ENCODE results near the gene SYNDIG1.

Gene SYNDIG1

DNA sequence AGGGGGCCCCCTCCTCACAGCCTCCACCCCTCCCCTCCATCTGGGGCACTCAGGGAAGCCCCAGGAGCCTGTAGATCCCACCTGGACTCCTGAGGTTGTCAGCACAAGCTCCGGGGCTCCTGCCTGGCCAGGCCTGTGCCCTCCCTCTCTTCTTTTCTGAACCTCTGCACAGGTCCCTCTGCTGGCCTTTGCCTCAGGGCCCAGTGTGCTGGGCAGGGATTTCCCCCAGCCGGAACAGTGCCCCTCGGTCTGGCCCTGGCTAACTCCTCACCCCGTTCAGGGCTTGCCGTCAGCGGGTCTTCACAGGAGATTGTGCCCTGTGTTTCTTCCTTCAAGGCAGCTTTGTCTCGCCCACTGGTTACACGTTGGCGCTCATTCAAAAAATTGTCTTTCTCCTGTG is 64.9 kb downstream of the SYNDIG1 start:
- TF ChIP-seq, protein P1, sequence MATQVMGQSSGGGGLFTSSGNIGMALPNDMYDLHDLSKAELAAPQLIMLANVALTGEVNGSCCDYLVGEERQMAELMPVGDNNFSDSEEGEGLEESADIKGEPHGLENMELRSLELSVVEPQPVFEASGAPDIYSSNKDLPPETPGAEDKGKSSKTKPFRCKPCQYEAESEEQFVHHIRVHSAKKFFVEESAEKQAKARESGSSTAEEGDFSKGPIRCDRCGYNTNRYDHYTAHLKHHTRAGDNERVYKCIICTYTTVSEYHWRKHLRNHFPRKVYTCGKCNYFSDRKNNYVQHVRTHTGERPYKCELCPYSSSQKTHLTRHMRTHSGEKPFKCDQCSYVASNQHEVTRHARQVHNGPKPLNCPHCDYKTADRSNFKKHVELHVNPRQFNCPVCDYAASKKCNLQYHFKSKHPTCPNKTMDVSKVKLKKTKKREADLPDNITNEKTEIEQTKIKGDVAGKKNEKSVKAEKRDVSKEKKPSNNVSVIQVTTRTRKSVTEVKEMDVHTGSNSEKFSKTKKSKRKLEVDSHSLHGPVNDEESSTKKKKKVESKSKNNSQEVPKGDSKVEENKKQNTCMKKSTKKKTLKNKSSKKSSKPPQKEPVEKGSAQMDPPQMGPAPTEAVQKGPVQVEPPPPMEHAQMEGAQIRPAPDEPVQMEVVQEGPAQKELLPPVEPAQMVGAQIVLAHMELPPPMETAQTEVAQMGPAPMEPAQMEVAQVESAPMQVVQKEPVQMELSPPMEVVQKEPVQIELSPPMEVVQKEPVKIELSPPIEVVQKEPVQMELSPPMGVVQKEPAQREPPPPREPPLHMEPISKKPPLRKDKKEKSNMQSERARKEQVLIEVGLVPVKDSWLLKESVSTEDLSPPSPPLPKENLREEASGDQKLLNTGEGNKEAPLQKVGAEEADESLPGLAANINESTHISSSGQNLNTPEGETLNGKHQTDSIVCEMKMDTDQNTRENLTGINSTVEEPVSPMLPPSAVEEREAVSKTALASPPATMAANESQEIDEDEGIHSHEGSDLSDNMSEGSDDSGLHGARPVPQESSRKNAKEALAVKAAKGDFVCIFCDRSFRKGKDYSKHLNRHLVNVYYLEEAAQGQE (IDR thresholded peaks at IDR 0.05; ENCODE audit: insufficient replicate concordance, low read depth) = no peak
- no peak for TF ChIP-seq GABPA (IDR thresholded peaks at IDR 0.05; ENCODE audit: low read depth)
- no peak for TF ChIP-seq SPI1 (IDR thresholded peaks at IDR 0.05; ENCODE audit: borderline replicate concordance, low read depth)
- no peak for TF ChIP-seq CTCF (IDR thresholded peaks at IDR 0.05; ENCODE audit: insufficient read depth, low read length)
- TF ChIP-seq POLR2AphosphoS5 (IDR thresholded peaks at IDR 0.05; ENCODE audit: low read depth) = no peak
- Histone ChIP-seq H3K27ac (replicated peaks) (no peak overlapping the region), H3K27me3 (ENCODE audit: insufficient read depth, poor library complexity, severe bottlenecking) (no peaks in the 10 kb centered on the region), H3K4me3 (replicated peaks; ENCODE audit: insufficient read depth, low read length) (no peak overlapping the region)
- no peak for DNase-seq (ENCODE audit: low read depth in 1 of 2, low spot score in 1 of 2)

- Histone ChIP-seq H3K27me3 (ENCODE audit: insufficient read depth, poor library complexity, severe bottlenecking) (peaks cover 6% of the 10 kb centered on the region), H3K27ac (replicated peaks) (no peak overlapping the region), H3K4me3 (replicated peaks; ENCODE audit: insufficient read depth, low read length) (no peak overlapping the region)
- no peak for DNase-seq (ENCODE audit: low read depth in 1 of 2, low spot score in 1 of 2)
- TF ChIP-seq CTCF (IDR thresholded peaks at IDR 0.05; ENCODE audit: insufficient read depth, low read length) (no peak), GABPA (IDR thresholded peaks at IDR 0.05; ENCODE audit: low read depth) (no peak), SPI1 (IDR thresholded peaks at IDR 0.05; ENCODE audit: borderline replicate concordance, low read depth) (no peak), POLR2AphosphoS5 (IDR thresholded peaks at IDR 0.05; ENCODE audit: low read depth) (no peak)
- TF ChIP-seq, protein P1 (IDR thresholded peaks at IDR 0.05; ENCODE audit: insufficient replicate concordance, low read depth) = no peak
Measured at GRCh38 chr20:24535941-24536730, 66.7 kb downstream of the SYNDIG1 start.

DNA sequence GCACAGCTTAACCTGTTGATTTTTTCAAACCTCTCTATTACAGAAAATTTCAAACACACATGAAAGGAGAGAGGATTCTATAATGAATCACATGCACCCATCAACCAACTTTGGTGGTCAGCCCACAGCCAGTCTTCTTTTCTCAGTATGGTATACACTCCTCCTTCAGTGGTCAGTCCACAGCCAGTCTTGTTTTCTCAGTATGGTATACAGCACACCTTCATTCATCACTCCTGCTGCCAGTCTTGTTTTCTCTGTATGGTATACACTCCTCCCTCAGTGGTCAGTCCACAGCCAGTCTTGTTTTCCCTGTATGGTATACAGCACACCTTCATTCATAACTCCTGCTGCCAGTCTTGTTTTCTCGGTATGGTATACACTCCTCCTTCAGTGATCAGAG is 67.8 kb downstream of the SYNDIG1 start:
- DNase-seq (ENCODE audit: low read depth in 1 of 2, low spot score in 1 of 2) = no peak
- H3K27ac ChIP-seq (replicated peaks) = no peak overlapping the region
- H3K4me3 ChIP-seq (replicated peaks; ENCODE audit: insufficient read depth, low read length) = no peak overlapping the region
- peaks cover 6% of the 10 kb centered on the region for H3K27me3 ChIP-seq (ENCODE audit: insufficient read depth, poor library complexity, severe bottlenecking)
- TF ChIP-seq, protein P1 (IDR thresholded peaks at IDR 0.05; ENCODE audit: insufficient replicate concordance, low read depth) = no peak
- TF ChIP-seq SPI1 (IDR thresholded peaks at IDR 0.05; ENCODE audit: borderline replicate concordance, low read depth) (no peak), POLR2AphosphoS5 (IDR thresholded peaks at IDR 0.05; ENCODE audit: low read depth) (no peak), CTCF (IDR thresholded peaks at IDR 0.05; ENCODE audit: insufficient read depth, low read length) (no peak), GABPA (IDR thresholded peaks at IDR 0.05; ENCODE audit: low read depth) (no peak)
